Cortex of kidney (tissue), 1 donor: ENCODE results near the gene FGF9.

ENCODE experiments used
- DNase-seq: peaks from one replicate; lab custom pipeline; 2025; lab: John Stamatoyannopoulos, UW

Gene FGF9

GRCh38 chr13:21710163-21710562, 39.3 kb downstream of the FGF9 start:
- DNase-seq = no peak

GRCh38 chr13:21717817-21718216, 46.9 kb downstream of the FGF9 start:
- no peak for DNase-seq

GRCh38 chr13:21719463-21719862, 48.6 kb downstream of the FGF9 start:
- DNase-seq = no peak

- DNase-seq = no peak
Observed at GRCh38 chr13:21723807-21724505, 53.1 kb downstream of the FGF9 start.

- DNase-seq = no peak
Observed at GRCh38 chr13:21730186-21730880, 59.5 kb downstream of the FGF9 start.

GRCh38 chr13:21733475-21734263, 62.8 kb downstream of the FGF9 start:
- no peak for DNase-seq

- no peak for DNase-seq
Observed at GRCh38 chr13:21734961-21735360, 64.1 kb downstream of the FGF9 start.

- DNase-seq = no peak
Observed at GRCh38 chr13:21735701-21736401, 65.0 kb downstream of the FGF9 start.

GRCh38 chr13:21736926-21737325, 66.1 kb downstream of the FGF9 start:
- DNase-seq = no peak

GRCh38 chr13:21738630-21739029, 67.8 kb downstream of the FGF9 start:
- no peak for DNase-seq

GRCh38 chr13:21739771-21740170, 68.9 kb downstream of the FGF9 start:
- DNase-seq = no peak

- DNase-seq = no peak
Observed at GRCh38 chr13:21741396-21741979, 70.6 kb downstream of the FGF9 start.

GRCh38 chr13:21742096-21742495, 71.2 kb downstream of the FGF9 start:
- no peak for DNase-seq

- DNase-seq = no peak
Observed at GRCh38 chr13:21744149-21744548, 73.3 kb downstream of the FGF9 start.

GRCh38 chr13:21745307-21745706, 74.4 kb downstream of the FGF9 start:
- no peak for DNase-seq

- no peak for DNase-seq
Observed at GRCh38 chr13:21747456-21747855, 76.6 kb downstream of the FGF9 start.

GRCh38 chr13:21748166-21748565, 77.3 kb downstream of the FGF9 start:
- no peak for DNase-seq

GRCh38 chr13:21749410-21749809, 78.5 kb downstream of the FGF9 start:
- no peak for DNase-seq

GRCh38 chr13:21752501-21752900, 81.6 kb downstream of the FGF9 start:
- no peak for DNase-seq

GRCh38 chr13:21753117-21753729, 82.3 kb downstream of the FGF9 start:
- no peak for DNase-seq
